OCI-LY3 (cell line): ENCODE data around the gene PPARG.

Experiments used
- CTCF ChIP-seq: fragments of 200-600, 300-600 bp; sonication (generic); IDR thresholded peaks from 2 replicates; pipeline ENCODE4 v1.5.1; 2014; ENCODE audit warnings: antibody characterized with exemption, low read length, low read depth
- EZH2phosphoT487 ChIP-seq: fragments of 200-600 bp; shearing (Covaris generic); IDR thresholded peaks from 2 replicates; pipeline ENCODE4 v1.6.1; 2018; ENCODE audit warnings: antibody characterized with exemption, mixed run types, low read depth

- no peak for TF ChIP-seq CTCF
- TF ChIP-seq EZH2phosphoT487 = no peak
Observed at GRCh38 chr3:12369598-12369997, 80.7 kb downstream of the PPARG start.
